ENCODE results near the gene MINPP1. TPM values are rescaled to one million over a fixed set of nuclear protein-coding genes. Genes with fewer than 3 reads are reported as not detected.

MINPP1 gene
- polyA plus RNA-seq, 3 donors, result 45.9 to 48.9 (median 47.0) TPM

Other genes with a start within 250 kb of the MINPP1 start
- gene NUTM2D, start 147.1 kb upstream of the MINPP1 start, polyA plus RNA-seq (ENCODE audit: insufficient read length in 3 of 3), result 1 to 10 TPM; 7.4 to 8.4 (median 8.2) TPM
- gene PAPSS2, start 155.0 kb downstream of the MINPP1 start, polyA plus RNA-seq (ENCODE audit: insufficient read length in 3 of 3), result 10 to 100 TPM; 44.8 to 49.3 (median 44.8) TPM